ENCODE measurements around the gene CYP19A1. TPM values are rescaled to one million over a fixed set of nuclear protein-coding genes. Genes with fewer than 3 reads are reported as not detected.

The CYP19A1 gene
- total and polyA plus RNA-seq, 2 experiments from 2014 or later, result 1.4 to 35.4 TPM

GRCh38 chr15:51290720-51291119 is 47.7 kb downstream of the CYP19A1 start:
- H3K27ac ChIP-seq, result no peak overlapping the region
- no peaks in the 10 kb centered on the region for H3K36me3 ChIP-seq (replicated peaks; ENCODE audit: insufficient read depth, low read depth)
- no peaks in the 10 kb centered on the region for H3K9me2 ChIP-seq (replicated peaks; ENCODE audit: insufficient read depth)
- peaks cover 14% of the 10 kb centered on the region for H3K4me1 ChIP-seq (ENCODE audit: insufficient read depth)
- DNase-seq (ENCODE audit: low spot score), result no peak
- TF ChIP-seq CTCF (IDR thresholded peaks at IDR 0.05; ENCODE audit: poor library complexity), result no peak
- no peak for TF ChIP-seq EZH2 (IDR thresholded peaks at IDR 0.05; ENCODE audit: borderline replicate concordance)
- TF ChIP-seq EZH2phosphoT487 (IDR thresholded peaks at IDR 0.05; ENCODE audit: low read depth, severe bottlenecking, unreplicated experiment), result no peak
- WGBS (ENCODE audit: low lambda C conversion rate, missing lambda C conversion rate), result 94% methylated on average over 4 of the region's 4 CpGs
- H2AFZ ChIP-seq, result no peak overlapping the region
- no peaks in the 10 kb centered on the region for H3K79me2 ChIP-seq
- no peak overlapping the region for H3K4me2 ChIP-seq
- H4K20me1 ChIP-seq (ENCODE audit: insufficient read depth, poor library complexity, severe bottlenecking), result no peaks in the 10 kb centered on the region
- no peaks in the 10 kb centered on the region for H3K27me3 ChIP-seq
- H3K9me3 ChIP-seq (ENCODE audit: low read depth), result no peaks in the 10 kb centered on the region
- no peak overlapping the region for H3K4me3 ChIP-seq

- H2AFZ ChIP-seq, result no peak overlapping the region
- H3K79me2 ChIP-seq, result no peaks in the 10 kb centered on the region
- H3K27ac ChIP-seq, result no peak overlapping the region
- H3K36me3 ChIP-seq (replicated peaks; ENCODE audit: insufficient read depth, low read depth), result no peaks in the 10 kb centered on the region
- peaks cover 14% of the 10 kb centered on the region for H3K4me1 ChIP-seq (ENCODE audit: insufficient read depth)
- WGBS (ENCODE audit: low lambda C conversion rate, missing lambda C conversion rate), result 67% methylated on average over 1 of the region's 1 CpG
- DNase-seq (ENCODE audit: low spot score), result no peak
- H4K20me1 ChIP-seq (ENCODE audit: insufficient read depth, poor library complexity, severe bottlenecking), result no peaks in the 10 kb centered on the region
- H3K4me2 ChIP-seq, result no peak overlapping the region
- H3K9me3 ChIP-seq (ENCODE audit: low read depth), result no peaks in the 10 kb centered on the region
- no peaks in the 10 kb centered on the region for H3K27me3 ChIP-seq
- no peaks in the 10 kb centered on the region for H3K9me2 ChIP-seq (replicated peaks; ENCODE audit: insufficient read depth)
- H3K4me3 ChIP-seq, result no peak overlapping the region
- TF ChIP-seq EZH2phosphoT487 (IDR thresholded peaks at IDR 0.05; ENCODE audit: low read depth, severe bottlenecking, unreplicated experiment) (no peak), EZH2 (IDR thresholded peaks at IDR 0.05; ENCODE audit: borderline replicate concordance) (no peak), CTCF (IDR thresholded peaks at IDR 0.05; ENCODE audit: poor library complexity) (no peak)
Measured at GRCh38 chr15:51289290-51289689, 49.1 kb downstream of the CYP19A1 start.

- H3K4me1 ChIP-seq (ENCODE audit: insufficient read depth), result peaks cover 14% of the 10 kb centered on the region
- H3K9me2 ChIP-seq (replicated peaks; ENCODE audit: insufficient read depth), result no peaks in the 10 kb centered on the region
- H3K79me2 ChIP-seq, result no peaks in the 10 kb centered on the region
- no peaks in the 10 kb centered on the region for H3K36me3 ChIP-seq (replicated peaks; ENCODE audit: insufficient read depth, low read depth)
- H3K27me3 ChIP-seq, result no peaks in the 10 kb centered on the region
- DNase-seq (ENCODE audit: low spot score), result peak; percentile 52
- H2AFZ ChIP-seq, result no peak overlapping the region
- no peak overlapping the region for H3K4me3 ChIP-seq
- 50% methylated on average over 13 of the region's 13 CpGs for WGBS (ENCODE audit: low lambda C conversion rate, missing lambda C conversion rate)
- TF ChIP-seq EZH2 (IDR thresholded peaks at IDR 0.05; ENCODE audit: borderline replicate concordance) (no peak), EZH2phosphoT487 (IDR thresholded peaks at IDR 0.05; ENCODE audit: low read depth, severe bottlenecking, unreplicated experiment) (no peak), CTCF (IDR thresholded peaks at IDR 0.05; ENCODE audit: poor library complexity) (no peak)
- H4K20me1 ChIP-seq (ENCODE audit: insufficient read depth, poor library complexity, severe bottlenecking), result no peaks in the 10 kb centered on the region
- peak overlapping the region; percentile 54 for H3K27ac ChIP-seq
- no peaks in the 10 kb centered on the region for H3K9me3 ChIP-seq (ENCODE audit: low read depth)
- no peak overlapping the region for H3K4me2 ChIP-seq
Measured at GRCh38 chr15:51288143-51289065, 50.0 kb downstream of the CYP19A1 start.
